Measurements from ENCODE around the gene ZBTB16.

ZBTB16 gene

GRCh38 chr11:114059278-114059983 is at the start of gene ZBTB16 (continued):
- TF ChIP-seq ZNF776 (tag by site-specific recombination; IDR thresholded peaks at IDR 0.05; ENCODE audit: borderline replicate concordance) (no peak), ZFP69B (tag by site-specific recombination; IDR thresholded peaks at IDR 0.05) (no peak), FEZF1 (tag by site-specific recombination; IDR thresholded peaks at IDR 0.05) (no peak), ZSCAN4 (tag by site-specific recombination; IDR thresholded peaks at IDR 0.05) (0 out of 2 replicates have a peak, but pooled peaks have one; percentile 9), ZNF791 (tag by site-specific recombination; IDR thresholded peaks at IDR 0.05) (no peak), ZNF248 (tag by site-specific recombination; IDR thresholded peaks at IDR 0.05) (no peak), ZNF146 (tag by site-specific recombination; IDR thresholded peaks at IDR 0.05) (no peak), ZNF585B (tag by site-specific recombination; IDR thresholded peaks at IDR 0.05) (no peak), KLF17 (tag by site-specific recombination; IDR thresholded peaks at IDR 0.05) (peak; percentile 41; the same call in 1 of the 2 replicates), ZNF449 (tag by site-specific recombination; IDR thresholded peaks at IDR 0.05) (no peak), ZBTB17 (tag by site-specific recombination; IDR thresholded peaks at IDR 0.05) (no peak), KLF8 (tag by site-specific recombination; IDR thresholded peaks at IDR 0.05) (peak; percentile 51; the same call in 1 of the 2 replicates), ZNF623 (tag by site-specific recombination; IDR thresholded peaks at IDR 0.05) (no peak), ZNF830 (tag by site-specific recombination; IDR thresholded peaks at IDR 0.05; ENCODE audit: low read depth) (no peak), REPIN1 (tag by site-specific recombination; IDR thresholded peaks at IDR 0.05; ENCODE audit: low read depth) (no peak), ZBTB20 (tag by site-specific recombination; IDR thresholded peaks at IDR 0.05) (peak; percentile 83), ZNF169 (tag by site-specific recombination; IDR thresholded peaks at IDR 0.05) (no peak), SCRT2 (tag by site-specific recombination; IDR thresholded peaks at IDR 0.05) (peak; percentile 96), PBX3 (CRISPR knock-in tag; IDR thresholded peaks at IDR 0.05) (no peak), SCRT1 (tag by site-specific recombination; IDR thresholded peaks at IDR 0.05; ENCODE audit: borderline replicate concordance) (peak; percentile 61; the same call in 1 of the 2 replicates), ZNF514 (tag by site-specific recombination; IDR thresholded peaks at IDR 0.05) (no peak), ZNF214 (tag by site-specific recombination; IDR thresholded peaks at IDR 0.05; ENCODE audit: borderline replicate concordance) (no peak), SP3 (tag by site-specific recombination; IDR thresholded peaks at IDR 0.05) (peak; percentile 65), ZNF629 (tag by site-specific recombination; IDR thresholded peaks at IDR 0.05) (peak; percentile 68; the same call in 1 of the 2 replicates), ZNF580 (tag by site-specific recombination; IDR thresholded peaks at IDR 0.05) (no peak), ZNF184 (tag by site-specific recombination; IDR thresholded peaks at IDR 0.05) (no peak), PRDM6 (tag by site-specific recombination; IDR thresholded peaks at IDR 0.05) (no peak), ZNF610 (tag by site-specific recombination; IDR thresholded peaks at IDR 0.05; ENCODE audit: borderline replicate concordance) (0 out of 2 replicates have a peak, but pooled peaks have one; percentile 18), ZBTB49 (tag by site-specific recombination; IDR thresholded peaks at IDR 0.05; ENCODE audit: low read depth) (no peak), ZNF133 (tag by site-specific recombination; IDR thresholded peaks at IDR 0.05) (no peak)

Data from HEK293 (cell line).